ENCODE data around the gene RTN4R. TPM values are rescaled to one million over a fixed set of nuclear protein-coding genes. Genes with fewer than 3 reads are reported as not detected.

The RTN4R gene
- total RNA-seq, 4 donors from 2014 or later: 2.5 to 6.9 (median 3.6) TPM

DNA sequence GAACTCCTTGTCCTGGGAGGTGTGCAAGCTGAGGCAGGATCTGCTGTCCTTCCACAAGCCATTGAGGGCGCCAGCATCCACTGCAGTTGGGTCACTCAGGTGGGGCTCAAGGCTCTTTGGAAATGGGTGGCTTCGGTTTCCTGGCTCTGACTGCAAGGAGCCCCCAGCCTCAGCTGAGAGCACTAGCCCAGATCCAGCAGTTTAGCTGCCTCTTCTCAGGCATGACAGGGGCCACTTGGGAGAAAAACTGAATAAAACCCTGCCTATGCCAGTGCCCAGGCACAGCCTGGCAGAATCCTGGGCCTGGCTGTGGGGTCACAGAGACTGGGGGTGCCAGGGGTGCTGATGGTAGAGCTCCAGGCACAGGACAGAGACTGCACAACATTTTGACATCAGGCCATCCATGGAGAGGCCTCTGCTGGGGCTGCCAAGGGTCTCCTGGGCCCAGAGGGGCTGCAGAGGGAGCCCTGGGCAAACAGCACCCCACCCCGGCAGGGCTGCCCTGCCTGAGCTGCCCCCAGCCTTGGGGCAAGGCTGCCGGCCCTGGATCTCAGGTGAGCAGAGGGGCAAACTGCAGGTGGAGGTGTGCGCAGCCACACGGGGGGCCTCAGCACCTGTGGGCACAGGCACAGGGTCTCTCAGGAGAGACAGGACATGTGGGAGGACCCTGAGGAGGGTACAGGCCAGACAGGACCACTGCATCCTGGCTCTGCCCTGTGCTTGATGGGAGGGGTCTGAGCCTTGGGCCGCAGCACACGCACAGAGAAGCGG lies 28.3 kb downstream of the RTN4R start:
- Histone ChIP-seq H3K36me3 (no peaks in the 10 kb centered on the region), H3K27me3 (no peaks in the 10 kb centered on the region), H3K27ac (peak overlapping the region in 2 of 4 donors; percentile 36 to 58), H3K4me3 (no peak overlapping the region), H3K4me1 (peaks cover 0 to 61% (median 22%) of the 10 kb centered on the region in 4 donors), H3K9me3 (no peaks in the 10 kb centered on the region)
- WGBS, 2 donors: 44 to 70% methylated on average over 4 to 7 of the region's 9 CpGs
- no peak for DNase-seq (ENCODE audit: low spot score in 2 of 2)
- TF ChIP-seq, protein P1, sequence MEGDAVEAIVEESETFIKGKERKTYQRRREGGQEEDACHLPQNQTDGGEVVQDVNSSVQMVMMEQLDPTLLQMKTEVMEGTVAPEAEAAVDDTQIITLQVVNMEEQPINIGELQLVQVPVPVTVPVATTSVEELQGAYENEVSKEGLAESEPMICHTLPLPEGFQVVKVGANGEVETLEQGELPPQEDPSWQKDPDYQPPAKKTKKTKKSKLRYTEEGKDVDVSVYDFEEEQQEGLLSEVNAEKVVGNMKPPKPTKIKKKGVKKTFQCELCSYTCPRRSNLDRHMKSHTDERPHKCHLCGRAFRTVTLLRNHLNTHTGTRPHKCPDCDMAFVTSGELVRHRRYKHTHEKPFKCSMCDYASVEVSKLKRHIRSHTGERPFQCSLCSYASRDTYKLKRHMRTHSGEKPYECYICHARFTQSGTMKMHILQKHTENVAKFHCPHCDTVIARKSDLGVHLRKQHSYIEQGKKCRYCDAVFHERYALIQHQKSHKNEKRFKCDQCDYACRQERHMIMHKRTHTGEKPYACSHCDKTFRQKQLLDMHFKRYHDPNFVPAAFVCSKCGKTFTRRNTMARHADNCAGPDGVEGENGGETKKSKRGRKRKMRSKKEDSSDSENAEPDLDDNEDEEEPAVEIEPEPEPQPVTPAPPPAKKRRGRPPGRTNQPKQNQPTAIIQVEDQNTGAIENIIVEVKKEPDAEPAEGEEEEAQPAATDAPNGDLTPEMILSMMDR (IDR thresholded peaks at IDR 0.05): no peak
- TF ChIP-seq POLR2A (IDR thresholded peaks at IDR 0.05) (no peak), EP300 (IDR thresholded peaks at IDR 0.05) (no peak)

GRCh38 chr22:20238901-20239675 lies 29.0 kb downstream of the RTN4R start:
- Histone ChIP-seq H3K4me1 (peaks cover 0 to 57% (median 20%) of the 10 kb centered on the region in 4 donors), H3K27ac (peak overlapping the region in 3 of 4 donors; percentile 20 to 58 (median 58)), H3K9me3 (no peaks in the 10 kb centered on the region), H3K4me3 (no peak overlapping the region), H3K36me3 (no peaks in the 10 kb centered on the region), H3K27me3 (no peaks in the 10 kb centered on the region)
- DNase-seq (ENCODE audit: low spot score in 2 of 2): no peak
- TF ChIP-seq, protein P1 (IDR thresholded peaks at IDR 0.05): no peak
- TF ChIP-seq POLR2A (IDR thresholded peaks at IDR 0.05): no peak
- no peak for TF ChIP-seq EP300 (IDR thresholded peaks at IDR 0.05)
- WGBS, 2 donors: 37 to 44% methylated on average over 15 to 29 of the region's 35 CpGs

- 72 to 73% methylated on average over 4 to 5 of the region's 6 CpGs for WGBS, 2 donors
- Histone ChIP-seq H3K4me1 (peaks cover 0 to 51% (median 17%) of the 10 kb centered on the region in 4 donors), H3K27me3 (no peaks in the 10 kb centered on the region), H3K27ac (peak overlapping the region in 2 of 4 donors; percentile 58), H3K9me3 (no peaks in the 10 kb centered on the region), H3K36me3 (no peaks in the 10 kb centered on the region), H3K4me3 (no peak overlapping the region)
- DNase-seq (ENCODE audit: low spot score in 2 of 2): no peak
- TF ChIP-seq, protein P1 (IDR thresholded peaks at IDR 0.05): peak in 2 of 5 experiments; percentile 33 to 40
- no peak for TF ChIP-seq EP300 (IDR thresholded peaks at IDR 0.05)
These were observed 29.6 kb downstream of the RTN4R start for GRCh38 chr22:20238536-20238900.

DNA sequence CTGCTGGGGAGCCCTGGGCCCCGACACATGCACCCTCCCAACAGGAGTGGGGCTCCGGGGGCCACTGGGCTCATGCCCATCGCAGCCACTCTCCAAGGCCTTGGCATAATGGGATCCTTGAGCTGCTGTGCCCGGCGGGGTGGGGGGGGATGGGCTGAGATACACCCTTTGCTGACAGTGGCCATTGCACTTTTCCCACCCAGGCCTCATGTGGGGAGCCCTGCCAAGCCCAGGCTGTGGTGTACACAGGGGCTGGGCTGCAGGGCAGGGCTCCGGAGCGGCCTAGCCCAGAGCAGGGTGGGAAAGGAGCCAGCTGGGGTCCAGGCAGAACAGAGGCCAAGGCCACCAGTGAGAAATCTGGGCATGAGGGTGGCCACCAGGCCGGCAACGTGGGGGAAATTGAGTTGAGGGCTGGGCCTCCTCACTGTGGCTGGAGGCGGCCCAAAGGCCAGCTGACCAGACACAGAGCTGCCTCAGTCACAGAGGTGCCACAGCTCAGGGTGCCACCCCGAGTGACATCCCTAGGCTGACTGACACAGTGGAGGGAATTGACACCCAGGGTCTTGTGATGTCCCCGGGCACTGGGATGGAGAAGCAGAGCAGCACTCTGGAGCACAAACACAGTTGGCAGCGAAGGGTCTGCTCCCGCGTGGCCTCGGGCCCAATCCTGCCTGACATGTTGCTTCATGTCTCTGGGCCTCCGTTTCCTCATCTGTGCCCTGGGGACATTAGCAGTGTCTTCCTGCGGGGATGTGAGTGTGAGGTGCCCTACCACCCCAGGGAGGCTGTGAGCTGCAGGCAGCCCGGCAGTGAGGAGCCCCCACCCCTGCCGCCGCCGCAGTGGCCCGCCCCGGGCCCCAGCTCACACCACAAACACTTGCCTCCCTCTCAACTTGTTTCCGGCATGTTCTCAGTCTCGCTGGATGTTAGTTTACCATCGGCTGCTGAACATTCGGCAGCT lies 30.4 kb downstream of the RTN4R start:
- Histone ChIP-seq H3K4me1 (peaks cover 0 to 44% (median 10%) of the 10 kb centered on the region in 4 donors), H3K36me3 (no peaks in the 10 kb centered on the region), H3K9me3 (no peaks in the 10 kb centered on the region), H3K27me3 (no peaks in the 10 kb centered on the region), H3K4me3 (no peak overlapping the region), H3K27ac (peak overlapping the region in 1 of 4 donors; percentile 58)
- DNase-seq (ENCODE audit: low spot score in 2 of 2): no peak
- TF ChIP-seq, protein P1 (IDR thresholded peaks at IDR 0.05): no peak
- TF ChIP-seq POLR2A (IDR thresholded peaks at IDR 0.05): no peak
- TF ChIP-seq EP300 (IDR thresholded peaks at IDR 0.05): no peak
- 73 to 74% methylated on average over 19 to 20 of the region's 28 CpGs for WGBS, 2 donors

Data from tibial nerve (tissue), 4 donors.